ENCODE data around the gene KCNJ5.

KCNJ5 gene

GRCh38 chr11:128886406-128887124, 4.6 kb upstream of the KCNJ5 start:
- H3K79me2 ChIP-seq (ENCODE audit: insufficient read depth, low read length), result no peaks in the 10 kb centered on the region
- no peak overlapping the region for H3K4me2 ChIP-seq (ENCODE audit: low read depth, low read length, poor library complexity, severe bottlenecking)
- no peak overlapping the region for H3K4me3 ChIP-seq (ENCODE audit: insufficient read depth, low read length, poor library complexity, severe bottlenecking)
- no peak overlapping the region for H2AFZ ChIP-seq (ENCODE audit: low read depth, low read length, severe bottlenecking)
- no peaks in the 10 kb centered on the region for H3F3A ChIP-seq (ENCODE audit: insufficient read depth)
- H3K27me3 ChIP-seq (ENCODE audit: low read length), result no peaks in the 10 kb centered on the region
- H3K9me3 ChIP-seq (ENCODE audit: insufficient read depth, low read length), result no peaks in the 10 kb centered on the region
- no peak for TF ChIP-seq EZH2phosphoT487 (conservative IDR thresholded peaks at IDR 0.05; ENCODE audit: low read length)
- TF ChIP-seq CTCF (IDR thresholded peaks at IDR 0.05; ENCODE audit: insufficient read depth, low read length, poor library complexity, severe bottlenecking), result no peak
- H4K20me1 ChIP-seq (ENCODE audit: low read depth, low read length), result no peaks in the 10 kb centered on the region
- H3K9me2 ChIP-seq (replicated peaks; ENCODE audit: insufficient read depth, low read length), result no peaks in the 10 kb centered on the region
- H3K27ac ChIP-seq (ENCODE audit: low read depth, low read length), result no peak overlapping the region
- H3K36me3 ChIP-seq (ENCODE audit: low read length), result no peaks in the 10 kb centered on the region
- H3K9ac ChIP-seq (ENCODE audit: low read length), result no peak overlapping the region

- Histone ChIP-seq H3K9me3 (ENCODE audit: insufficient read depth, low read length) (no peaks in the 10 kb centered on the region), H2AFZ (ENCODE audit: low read depth, low read length, severe bottlenecking) (no peak overlapping the region), H3K27ac (ENCODE audit: low read depth, low read length) (no peak overlapping the region), H3K4me2 (ENCODE audit: low read depth, low read length, poor library complexity, severe bottlenecking) (no peak overlapping the region), H3K9ac (ENCODE audit: low read length) (no peak overlapping the region), H3K36me3 (ENCODE audit: low read length) (no peaks in the 10 kb centered on the region), H3K9me2 (replicated peaks; ENCODE audit: insufficient read depth, low read length) (no peaks in the 10 kb centered on the region), H4K20me1 (ENCODE audit: low read depth, low read length) (no peaks in the 10 kb centered on the region), H3F3A (ENCODE audit: insufficient read depth) (no peaks in the 10 kb centered on the region), H3K79me2 (ENCODE audit: insufficient read depth, low read length) (no peaks in the 10 kb centered on the region), H3K27me3 (ENCODE audit: low read length) (no peaks in the 10 kb centered on the region), H3K4me3 (ENCODE audit: insufficient read depth, low read length, poor library complexity, severe bottlenecking) (no peak overlapping the region)
- TF ChIP-seq EZH2phosphoT487 (conservative IDR thresholded peaks at IDR 0.05; ENCODE audit: low read length), result no peak
- no peak for TF ChIP-seq CTCF (IDR thresholded peaks at IDR 0.05; ENCODE audit: insufficient read depth, low read length, poor library complexity, severe bottlenecking)
Observed at GRCh38 chr11:128888034-128888985, 2.8 kb upstream of the KCNJ5 start.

- Histone ChIP-seq H3F3A (ENCODE audit: insufficient read depth) (no peaks in the 10 kb centered on the region), H3K36me3 (ENCODE audit: low read length) (no peaks in the 10 kb centered on the region), H3K9ac (ENCODE audit: low read length) (no peak overlapping the region), H3K9me2 (replicated peaks; ENCODE audit: insufficient read depth, low read length) (no peaks in the 10 kb centered on the region), H3K27me3 (ENCODE audit: low read length) (no peaks in the 10 kb centered on the region), H3K4me2 (ENCODE audit: low read depth, low read length, poor library complexity, severe bottlenecking) (no peak overlapping the region), H3K9me3 (ENCODE audit: insufficient read depth, low read length) (no peaks in the 10 kb centered on the region), H3K27ac (ENCODE audit: low read depth, low read length) (no peak overlapping the region), H3K79me2 (ENCODE audit: insufficient read depth, low read length) (no peaks in the 10 kb centered on the region), H3K4me3 (ENCODE audit: insufficient read depth, low read length, poor library complexity, severe bottlenecking) (no peak overlapping the region), H4K20me1 (ENCODE audit: low read depth, low read length) (no peaks in the 10 kb centered on the region), H2AFZ (ENCODE audit: low read depth, low read length, severe bottlenecking) (no peak overlapping the region)
- TF ChIP-seq EZH2phosphoT487 (conservative IDR thresholded peaks at IDR 0.05; ENCODE audit: low read length), result no peak
- no peak for TF ChIP-seq CTCF (IDR thresholded peaks at IDR 0.05; ENCODE audit: insufficient read depth, low read length, poor library complexity, severe bottlenecking)
Observed at GRCh38 chr11:128889657-128890213, 1.4 kb upstream of the KCNJ5 start.
